T-helper 22 cell (primary cell): ENCODE measurements around the gene CRB1.
"Not testable (repeated sequence)": the region's sequence is repeated elsewhere in the genome, so short reads cannot be mapped to it uniquely, and the experiment has no call there.

Experiments
- DNase-seq: peaks from one replicate; pipeline ENCODE4 v3.0.0-alpha.2; 2020; ENCODE audit warnings: low read depth

The CRB1 gene

GRCh38 chr1:197465528-197466327 is 197.7 kb downstream of the CRB1 start:
- no peak for DNase-seq

GRCh38 chr1:197466813-197467212 is 198.8 kb downstream of the CRB1 start:
- DNase-seq = no peak

- no peak for DNase-seq
Observed at GRCh38 chr1:197467881-197468280, 199.8 kb downstream of the CRB1 start.

- no peak for DNase-seq
Observed at GRCh38 chr1:197468543-197469175, 200.6 kb downstream of the CRB1 start.

GRCh38 chr1:197469620-197470210 is 201.7 kb downstream of the CRB1 start:
- DNase-seq = no peak

GRCh38 chr1:197470330-197470729 is 202.3 kb downstream of the CRB1 start:
- no peak for DNase-seq

- no peak for DNase-seq
Observed at GRCh38 chr1:197471248-197471985, 203.4 kb downstream of the CRB1 start.

- DNase-seq = no peak
Observed at GRCh38 chr1:197472141-197472540, 204.1 kb downstream of the CRB1 start.

- DNase-seq = no peak
Observed at GRCh38 chr1:197480446-197480845, 212.4 kb downstream of the CRB1 start.

- DNase-seq = no peak
Observed at GRCh38 chr1:197481101-197481500, 213.0 kb downstream of the CRB1 start.

- no peak for DNase-seq
Observed at GRCh38 chr1:197485790-197486189, 217.7 kb downstream of the CRB1 start.

- no peak for DNase-seq
Observed at GRCh38 chr1:197486946-197487345, 218.9 kb downstream of the CRB1 start.

- not testable (repeated sequence) for DNase-seq
Observed at GRCh38 chr1:197491505-197491904, 223.5 kb downstream of the CRB1 start.

- DNase-seq = no peak
Observed at GRCh38 chr1:197496722-197497121, 228.7 kb downstream of the CRB1 start.

- no peak for DNase-seq
Observed at GRCh38 chr1:197510691-197511378, 242.8 kb downstream of the CRB1 start.

- DNase-seq = no peak
Observed at GRCh38 chr1:197515421-197515820, 247.4 kb downstream of the CRB1 start.

GRCh38 chr1:197519741-197520334 is 251.8 kb downstream of the CRB1 start:
- DNase-seq = no peak

GRCh38 chr1:197521118-197521739 is 253.2 kb downstream of the CRB1 start:
- no peak for DNase-seq

- DNase-seq = no peak
Observed at GRCh38 chr1:197526736-197527371, 258.8 kb downstream of the CRB1 start.
